ENCODE results near the gene GNA12. TPM values are rescaled to one million over a fixed set of nuclear protein-coding genes. Genes with fewer than 3 reads are reported as not detected.

The GNA12 gene
- total RNA-seq, 1 donor from 2014 or later = 43.0 TPM

GRCh38 chr7:2811476-2812113, 32.5 kb downstream of the GNA12 start:
- no peaks in the 10 kb centered on the region for H3K36me3 ChIP-seq
- intact Hi-C loops (cut with micrococcal nuclease) = no loop called here
- no peak for DNase-seq
- H3K27ac ChIP-seq (replicated peaks) = peak overlapping the region; percentile 84
- no peaks in the 10 kb centered on the region for H3K9me3 ChIP-seq (replicated peaks)
- no peaks in the 10 kb centered on the region for H3K27me3 ChIP-seq (ENCODE audit: low read depth)
- no peak for TF ChIP-seq CTCF (IDR thresholded peaks at IDR 0.05; ENCODE audit: borderline replicate concordance)
- H3K4me1 ChIP-seq = peaks cover 77% of the 10 kb centered on the region
- H3K4me3 ChIP-seq = peak overlapping the region; percentile 55

- no peaks in the 10 kb centered on the region for H3K36me3 ChIP-seq
- peaks cover 84% of the 10 kb centered on the region for H3K4me1 ChIP-seq
- TF ChIP-seq CTCF (IDR thresholded peaks at IDR 0.05; ENCODE audit: borderline replicate concordance) = no peak
- H3K9me3 ChIP-seq (replicated peaks) = no peaks in the 10 kb centered on the region
- DNase-seq = no peak
- peak overlapping the region; percentile 84 for H3K27ac ChIP-seq (replicated peaks)
- H3K27me3 ChIP-seq (ENCODE audit: low read depth) = no peaks in the 10 kb centered on the region
- intact Hi-C loops (cut with micrococcal nuclease) = no loop called here
- H3K4me3 ChIP-seq = peak overlapping the region; percentile 55
These were observed 33.3 kb downstream of the GNA12 start for GRCh38 chr7:2810682-2811415.

GRCh38 chr7:2809903-2810625, 34.0 kb downstream of the GNA12 start:
- TF ChIP-seq CTCF (IDR thresholded peaks at IDR 0.05; ENCODE audit: borderline replicate concordance) = no peak
- H3K27me3 ChIP-seq (ENCODE audit: low read depth) = no peaks in the 10 kb centered on the region
- DNase-seq = no peak
- no peak overlapping the region for H3K4me3 ChIP-seq
- H3K9me3 ChIP-seq (replicated peaks) = no peaks in the 10 kb centered on the region
- H3K27ac ChIP-seq (replicated peaks) = peak overlapping the region; percentile 84
- H3K36me3 ChIP-seq = no peaks in the 10 kb centered on the region
- intact Hi-C loops (cut with micrococcal nuclease) = no loop called here
- peaks cover 88% of the 10 kb centered on the region for H3K4me1 ChIP-seq

GRCh38 chr7:2808891-2809665, 35.0 kb downstream of the GNA12 start:
- H3K36me3 ChIP-seq = no peaks in the 10 kb centered on the region
- TF ChIP-seq CTCF (IDR thresholded peaks at IDR 0.05; ENCODE audit: borderline replicate concordance) = no peak
- intact Hi-C loops (cut with micrococcal nuclease) = no loop called here
- H3K27me3 ChIP-seq (ENCODE audit: low read depth) = no peaks in the 10 kb centered on the region
- no peaks in the 10 kb centered on the region for H3K9me3 ChIP-seq (replicated peaks)
- H3K4me1 ChIP-seq = peaks cover 91% of the 10 kb centered on the region
- H3K4me3 ChIP-seq = no peak overlapping the region
- H3K27ac ChIP-seq (replicated peaks) = peak overlapping the region; percentile 84
- DNase-seq = no peak
